ENCODE measurements around the gene OR10J5. TPM values are rescaled to one million over a fixed set of nuclear protein-coding genes. Genes with fewer than 3 reads are reported as not detected.
A peak's percentile ranks its signal among the peaks of the same experiment; 100 is the strongest.

OR10J5 gene
- total and polyA plus RNA-seq, 8 donors = not detected

DNA sequence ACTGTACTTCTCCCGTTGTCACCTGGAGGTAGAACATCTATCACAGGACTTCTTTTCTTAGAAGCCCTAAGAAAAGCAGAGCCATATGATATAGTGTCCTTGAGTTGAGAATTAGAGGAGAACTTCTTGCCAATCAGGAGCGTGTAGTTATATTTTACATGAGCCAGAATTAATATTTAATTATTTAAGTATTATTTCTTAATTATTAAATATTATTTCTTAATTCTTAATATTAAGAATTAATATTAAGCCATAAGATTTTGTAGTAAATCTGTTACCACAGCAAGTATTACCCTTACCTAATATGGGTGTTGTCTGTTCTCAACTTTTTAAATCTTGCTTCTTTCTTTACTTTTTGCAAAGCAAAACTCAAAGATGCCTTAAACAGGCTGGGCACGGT, 41.6 kb upstream of the OR10J5 start:
- no peak overlapping the region for H3K4me3 ChIP-seq
- H3K9me3 ChIP-seq = peaks cover 0 to 8% (median 2%) of the 10 kb centered on the region in 4 donors
- peaks cover 0 to 5% (median 0%) of the 10 kb centered on the region in 3 donors for H3K27me3 ChIP-seq
- WGBS, 5 donors = 91 to 94% (median 92%) methylated on average over 3 of the region's 3 CpGs
- TF ChIP-seq POLR2AphosphoS5 (IDR thresholded peaks at IDR 0.05) (no peak), POLR2A (IDR thresholded peaks at IDR 0.05) (no peak), EP300 (IDR thresholded peaks at IDR 0.05) (no peak)
- TF ChIP-seq, protein P1, sequence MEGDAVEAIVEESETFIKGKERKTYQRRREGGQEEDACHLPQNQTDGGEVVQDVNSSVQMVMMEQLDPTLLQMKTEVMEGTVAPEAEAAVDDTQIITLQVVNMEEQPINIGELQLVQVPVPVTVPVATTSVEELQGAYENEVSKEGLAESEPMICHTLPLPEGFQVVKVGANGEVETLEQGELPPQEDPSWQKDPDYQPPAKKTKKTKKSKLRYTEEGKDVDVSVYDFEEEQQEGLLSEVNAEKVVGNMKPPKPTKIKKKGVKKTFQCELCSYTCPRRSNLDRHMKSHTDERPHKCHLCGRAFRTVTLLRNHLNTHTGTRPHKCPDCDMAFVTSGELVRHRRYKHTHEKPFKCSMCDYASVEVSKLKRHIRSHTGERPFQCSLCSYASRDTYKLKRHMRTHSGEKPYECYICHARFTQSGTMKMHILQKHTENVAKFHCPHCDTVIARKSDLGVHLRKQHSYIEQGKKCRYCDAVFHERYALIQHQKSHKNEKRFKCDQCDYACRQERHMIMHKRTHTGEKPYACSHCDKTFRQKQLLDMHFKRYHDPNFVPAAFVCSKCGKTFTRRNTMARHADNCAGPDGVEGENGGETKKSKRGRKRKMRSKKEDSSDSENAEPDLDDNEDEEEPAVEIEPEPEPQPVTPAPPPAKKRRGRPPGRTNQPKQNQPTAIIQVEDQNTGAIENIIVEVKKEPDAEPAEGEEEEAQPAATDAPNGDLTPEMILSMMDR (IDR thresholded peaks at IDR 0.05) = no peak
- no peaks in the 10 kb centered on the region for H3K4me1 ChIP-seq
- DNase-seq = no peak
- no peak overlapping the region for H3K27ac ChIP-seq
- no peaks in the 10 kb centered on the region for H3K36me3 ChIP-seq
- intact Hi-C loops (cut with DNase I; ENCODE audit: low total_unique reads) = no loop called here

DNA sequence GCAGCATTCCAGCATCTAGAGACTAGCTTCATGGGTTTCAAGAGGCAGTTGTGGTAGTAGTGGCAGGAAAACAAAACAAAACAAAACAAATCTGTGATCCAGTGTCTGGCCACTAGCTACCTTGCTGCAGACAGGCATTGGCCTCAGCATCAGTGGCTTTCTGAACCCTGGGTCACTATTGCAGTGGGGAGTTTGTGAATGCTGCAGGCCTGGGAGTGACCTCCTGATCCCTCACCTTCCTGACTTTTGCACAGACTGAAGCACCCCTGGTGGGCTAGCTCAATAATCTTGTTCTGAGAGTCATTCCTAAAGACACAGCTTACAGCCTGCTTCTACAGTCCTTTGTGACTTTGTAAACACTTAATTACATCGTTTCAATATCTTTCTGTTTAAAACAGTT, 26.9 kb upstream of the OR10J5 start:
- no peaks in the 10 kb centered on the region for H3K27me3 ChIP-seq
- intact Hi-C loops (cut with DNase I; ENCODE audit: low total_unique reads) = no loop called here
- DNase-seq = no peak
- H3K4me1 ChIP-seq = no peaks in the 10 kb centered on the region
- no peak overlapping the region for H3K27ac ChIP-seq
- H3K9me3 ChIP-seq = peaks cover 0 to 7% (median 3%) of the 10 kb centered on the region in 4 donors
- no peaks in the 10 kb centered on the region for H3K36me3 ChIP-seq
- no peak for TF ChIP-seq EP300 (IDR thresholded peaks at IDR 0.05)
- no peak for TF ChIP-seq POLR2A (IDR thresholded peaks at IDR 0.05)
- no peak for TF ChIP-seq POLR2AphosphoS5 (IDR thresholded peaks at IDR 0.05)
- H3K4me3 ChIP-seq = no peak overlapping the region
- WGBS, 5 donors = 16 to 50% (median 25%) methylated on average over 1 of the region's 1 CpG

DNA sequence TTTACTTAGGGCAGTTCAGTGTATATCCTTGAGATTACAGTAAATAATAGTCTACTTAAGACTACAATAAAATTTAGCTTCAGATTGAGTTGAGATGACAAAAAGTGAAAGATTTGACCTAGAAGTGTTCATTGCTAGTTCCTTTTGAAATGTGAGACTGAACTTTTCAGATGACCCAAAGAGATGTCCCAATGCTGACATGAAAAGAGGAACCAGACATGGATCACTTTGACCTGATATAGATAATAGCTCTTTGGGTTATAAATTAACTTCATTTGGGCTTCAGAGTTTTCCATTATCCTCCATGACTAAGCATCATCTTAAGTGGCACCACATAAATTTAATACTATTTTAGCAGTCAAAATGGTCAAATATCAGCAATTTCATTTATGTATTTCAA, 25.7 kb upstream of the OR10J5 start:
- no peak for DNase-seq
- no peaks in the 10 kb centered on the region for H3K4me1 ChIP-seq
- TF ChIP-seq EP300 (IDR thresholded peaks at IDR 0.05) (no peak), POLR2AphosphoS5 (IDR thresholded peaks at IDR 0.05) (no peak), POLR2A (IDR thresholded peaks at IDR 0.05) (no peak)
- TF ChIP-seq, protein P1 (IDR thresholded peaks at IDR 0.05) = no peak
- intact Hi-C loops (cut with DNase I; ENCODE audit: low total_unique reads) = no loop called here
- H3K36me3 ChIP-seq = no peaks in the 10 kb centered on the region
- no peak overlapping the region for H3K27ac ChIP-seq
- no peaks in the 10 kb centered on the region for H3K27me3 ChIP-seq
- H3K4me3 ChIP-seq = no peak overlapping the region
- peaks cover 0 to 7% (median 3%) of the 10 kb centered on the region in 4 donors for H3K9me3 ChIP-seq

DNA sequence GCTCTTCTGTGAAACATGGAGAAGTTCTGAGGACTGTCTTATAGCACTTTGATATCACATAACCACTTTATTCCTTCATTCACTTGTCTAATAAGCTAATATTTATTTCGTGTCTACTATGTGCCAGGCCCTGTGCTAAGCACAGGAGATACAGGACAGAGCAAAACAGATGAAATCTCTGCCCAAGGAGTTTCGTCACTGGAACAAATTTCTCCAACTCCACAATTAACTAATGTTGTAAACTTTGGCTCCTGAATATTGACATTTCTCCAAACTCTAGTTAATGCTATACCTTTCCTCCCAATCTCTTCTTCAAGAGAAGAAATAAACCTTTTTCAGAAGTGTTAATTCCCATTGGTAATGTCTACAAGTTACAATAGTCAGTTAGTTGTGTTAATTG, 24.8 kb upstream of the OR10J5 start:
- Histone ChIP-seq H3K9me3 (peaks cover 0 to 6% (median 3%) of the 10 kb centered on the region in 4 donors), H3K4me1 (no peaks in the 10 kb centered on the region), H3K36me3 (no peaks in the 10 kb centered on the region), H3K4me3 (no peak overlapping the region), H3K27me3 (no peaks in the 10 kb centered on the region), H3K27ac (no peak overlapping the region)
- WGBS, 5 donors = 51 to 66% (median 59%) methylated on average over 2 of the region's 2 CpGs
- no peak for TF ChIP-seq EP300 (IDR thresholded peaks at IDR 0.05)
- no peak for TF ChIP-seq POLR2A (IDR thresholded peaks at IDR 0.05)
- TF ChIP-seq POLR2AphosphoS5 (IDR thresholded peaks at IDR 0.05) = no peak
- TF ChIP-seq, protein P1 (IDR thresholded peaks at IDR 0.05) = no peak
- intact Hi-C loops (cut with DNase I; ENCODE audit: low total_unique reads) = no loop called here
- no peak for DNase-seq

DNA sequence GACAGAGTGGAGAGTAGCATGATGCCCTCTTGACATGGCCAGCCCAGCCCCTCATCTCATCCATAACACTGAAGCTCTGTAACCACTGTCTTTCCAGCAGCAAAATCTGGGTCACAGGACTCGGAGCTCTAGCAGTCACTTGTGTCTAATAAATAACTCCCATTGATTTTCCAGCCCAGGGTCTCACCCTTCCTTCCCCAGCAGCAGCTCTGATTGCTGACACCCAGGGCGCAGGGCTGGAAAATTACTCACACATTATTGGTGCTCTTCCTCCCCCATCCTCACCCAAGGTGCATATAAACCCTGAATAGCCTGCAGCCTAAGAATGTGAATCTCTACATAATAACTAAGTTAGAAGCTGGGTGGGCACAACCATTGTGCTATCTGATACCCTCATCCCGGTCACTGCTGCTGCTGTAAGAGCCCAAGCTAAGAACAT, 21.1 kb upstream of the OR10J5 start:
- H3K4me3 ChIP-seq = no peak overlapping the region
- H3K9me3 ChIP-seq = no peaks in the 10 kb centered on the region
- WGBS, 5 donors = 30 to 56% (median 39%) methylated on average over 3 of the region's 3 CpGs
- H3K27ac ChIP-seq = no peak overlapping the region
- TF ChIP-seq POLR2AphosphoS5 (IDR thresholded peaks at IDR 0.05) = no peak
- TF ChIP-seq, protein P1 (IDR thresholded peaks at IDR 0.05) = no peak
- no peaks in the 10 kb centered on the region for H3K4me1 ChIP-seq
- intact Hi-C loops (cut with DNase I; ENCODE audit: low total_unique reads) = no loop called here
- no peaks in the 10 kb centered on the region for H3K36me3 ChIP-seq
- no peaks in the 10 kb centered on the region for H3K27me3 ChIP-seq
- peak in 1 of 2 donors; percentile 7 for DNase-seq
